Mucosa of rectum (tissue), 2 donors: ENCODE measurements around the gene MS4A18.

ENCODE experiments used
- H3K27ac ChIP-seq, 2 donors: one replicate each; pipeline ENCODE4 v1.7.0; 2013; ENCODE audit warnings: inconsistent platforms in 2 of 2, low read depth in 2 of 2, low read length in 2 of 2
- H3K27me3 ChIP-seq, 2 donors: one replicate each; pipeline ENCODE4 v1.7.0; 2013; ENCODE audit warnings: low read length in 2 of 2; ENCODE audit not compliant: control insufficient read depth in 2 of 2, insufficient read depth in 2 of 2
- H3K36me3 ChIP-seq, 2 donors: one replicate each; pipeline ENCODE4 v1.7.0; 2013; ENCODE audit warnings: low read length in 2 of 2; ENCODE audit not compliant: control insufficient read depth in 2 of 2, insufficient read depth in 2 of 2
- H3K4me1 ChIP-seq, 2 donors: one replicate each; pipeline ENCODE4 v1.7.0; 2013; ENCODE audit warnings: low read length in 2 of 2, mild to moderate bottlenecking in 1 of 2; ENCODE audit not compliant: control insufficient read depth in 2 of 2, insufficient read depth in 2 of 2
- H3K4me3 ChIP-seq, 2 donors: one replicate each; pipeline ENCODE4 v1.7.0; 2013; ENCODE audit warnings: low read length in 2 of 2
- H3K9ac ChIP-seq, 2 donors: one replicate each; pipeline ENCODE4 v1.7.0; 2013; ENCODE audit warnings: low read length in 2 of 2, low read depth in 1 of 2, mild to moderate bottlenecking in 1 of 2
- H3K9me3 ChIP-seq, 2 donors: one replicate each; pipeline ENCODE4 v1.7.0; 2013; ENCODE audit warnings: low read length in 2 of 2; ENCODE audit not compliant: control insufficient read depth in 2 of 2
- donor health status: healthy.
- donor health status: Normal muscosa, but diverticular disease.

Gene MS4A18

DNA sequence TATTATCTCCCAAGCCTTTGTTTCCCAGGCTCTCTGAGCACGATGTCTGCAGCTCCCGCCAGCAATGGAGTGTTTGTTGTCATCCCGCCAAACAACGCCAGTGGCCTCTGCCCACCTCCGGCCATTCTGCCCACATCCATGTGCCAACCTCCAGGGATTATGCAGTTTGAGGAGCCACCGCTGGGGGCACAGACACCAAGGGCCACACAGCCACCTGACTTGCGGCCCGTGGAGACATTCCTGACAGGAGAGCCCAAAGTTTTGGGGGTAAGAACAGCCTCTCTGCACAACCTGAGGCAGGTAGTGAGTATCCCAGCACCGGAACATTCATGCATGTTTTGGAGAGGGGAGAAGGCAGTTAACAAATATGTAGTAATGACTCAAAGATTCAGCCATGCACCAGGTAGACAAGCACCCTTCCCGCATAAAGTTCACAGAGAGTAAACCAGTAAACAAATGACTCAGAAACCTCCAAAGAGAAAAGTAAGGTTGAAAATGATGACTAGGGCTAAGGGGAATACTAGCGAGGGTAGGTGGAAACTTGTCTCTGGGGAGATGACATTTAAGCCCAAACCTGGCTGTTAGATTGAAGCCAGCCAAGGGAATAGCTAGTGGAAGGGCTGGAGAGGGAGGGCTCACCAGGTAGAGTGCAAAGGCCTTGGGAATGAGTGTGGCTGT, 39.3 kb downstream of the MS4A18 start:
- Histone ChIP-seq H3K27ac (no peak overlapping the region), H3K9me3 (no peaks in the 10 kb centered on the region), H3K27me3 (peaks cover 0 to 4% of the 10 kb centered on the region in 2 donors)

DNA sequence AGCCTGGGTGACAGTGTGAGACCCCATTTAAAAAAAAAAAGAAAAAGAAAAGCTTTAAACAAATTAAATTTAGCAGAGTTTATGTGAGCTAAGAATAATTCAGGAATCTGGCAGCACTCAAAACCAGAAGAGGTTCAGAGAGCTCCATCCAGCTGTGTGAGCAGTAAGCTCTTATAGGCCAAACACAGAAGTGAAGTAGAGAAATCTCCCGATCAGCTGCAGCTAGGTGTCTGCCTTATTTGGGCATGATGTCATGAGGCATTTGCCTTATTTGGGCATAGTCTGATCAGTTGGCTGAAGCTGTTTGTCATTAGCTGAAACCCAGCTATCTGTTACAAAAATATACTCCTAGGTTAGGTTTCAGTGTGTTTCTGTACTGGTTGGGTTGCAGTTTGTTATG, 40.4 kb downstream of the MS4A18 start:
- Histone ChIP-seq H3K27me3 (peaks cover 0 to 4% of the 10 kb centered on the region in 2 donors), H3K4me1 (no peaks in the 10 kb centered on the region), H3K4me3 (no peak overlapping the region)

More for the DNA sequence above, 39.3 kb downstream of the MS4A18 start:
- H3K4me1 ChIP-seq, result no peaks in the 10 kb centered on the region
- H3K36me3 ChIP-seq, result no peaks in the 10 kb centered on the region
- no peak overlapping the region for H3K9ac ChIP-seq
- no peak overlapping the region for H3K4me3 ChIP-seq

DNA sequence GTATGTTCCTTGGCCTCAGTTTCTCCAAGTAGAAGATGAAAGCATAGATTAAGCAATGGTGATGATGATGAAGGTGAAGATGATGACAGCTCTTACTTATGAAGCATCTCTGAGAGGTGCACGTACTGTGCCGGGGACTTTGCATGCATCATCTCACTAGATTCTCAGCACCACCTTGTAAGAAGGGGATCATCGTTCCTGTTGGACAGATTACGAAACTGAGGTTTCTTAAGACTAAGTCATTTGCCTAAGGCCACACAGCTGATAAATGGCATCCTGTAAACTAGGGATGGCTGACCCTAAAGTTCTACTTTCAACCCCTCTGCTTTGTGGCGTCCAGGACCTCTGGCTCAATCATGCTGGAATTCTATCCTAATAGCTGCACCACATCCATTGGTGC, 40.8 kb downstream of the MS4A18 start:
- Histone ChIP-seq H3K9ac (no peak overlapping the region), H3K27ac (no peak overlapping the region), H3K4me1 (no peaks in the 10 kb centered on the region), H3K4me3 (no peak overlapping the region), H3K27me3 (peaks cover 0 to 2% of the 10 kb centered on the region in 2 donors), H3K36me3 (no peaks in the 10 kb centered on the region), H3K9me3 (no peaks in the 10 kb centered on the region)

More for the DNA sequence above, 40.4 kb downstream of the MS4A18 start:
- no peaks in the 10 kb centered on the region for H3K9me3 ChIP-seq
- no peak overlapping the region for H3K9ac ChIP-seq
- H3K36me3 ChIP-seq, result no peaks in the 10 kb centered on the region
- H3K27ac ChIP-seq, result no peak overlapping the region

DNA sequence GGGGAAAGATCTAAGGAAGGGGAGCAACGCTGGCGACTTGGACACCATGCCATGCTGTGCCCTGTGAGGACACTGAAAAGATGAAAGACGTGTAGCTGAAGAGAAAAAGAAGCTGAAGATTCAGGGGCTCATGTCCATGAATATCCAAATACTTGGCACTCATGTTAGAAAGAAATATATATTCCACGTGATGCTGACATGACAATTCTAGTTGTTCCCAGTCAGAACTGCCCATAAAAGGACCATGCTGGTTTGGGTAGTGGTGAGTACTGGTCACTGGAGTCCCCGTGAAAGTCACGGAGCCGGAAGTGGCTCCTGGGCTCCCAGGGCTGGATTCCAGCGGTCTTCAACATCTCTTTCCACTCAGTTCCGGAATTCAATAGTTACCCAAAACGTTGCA, 42.0 kb downstream of the MS4A18 start:
- no peak overlapping the region for H3K4me3 ChIP-seq
- H3K4me1 ChIP-seq, result no peaks in the 10 kb centered on the region
- H3K9me3 ChIP-seq, result no peaks in the 10 kb centered on the region
- no peaks in the 10 kb centered on the region for H3K27me3 ChIP-seq
- no peak overlapping the region for H3K9ac ChIP-seq
- no peak overlapping the region for H3K27ac ChIP-seq
- H3K36me3 ChIP-seq, result no peaks in the 10 kb centered on the region

DNA sequence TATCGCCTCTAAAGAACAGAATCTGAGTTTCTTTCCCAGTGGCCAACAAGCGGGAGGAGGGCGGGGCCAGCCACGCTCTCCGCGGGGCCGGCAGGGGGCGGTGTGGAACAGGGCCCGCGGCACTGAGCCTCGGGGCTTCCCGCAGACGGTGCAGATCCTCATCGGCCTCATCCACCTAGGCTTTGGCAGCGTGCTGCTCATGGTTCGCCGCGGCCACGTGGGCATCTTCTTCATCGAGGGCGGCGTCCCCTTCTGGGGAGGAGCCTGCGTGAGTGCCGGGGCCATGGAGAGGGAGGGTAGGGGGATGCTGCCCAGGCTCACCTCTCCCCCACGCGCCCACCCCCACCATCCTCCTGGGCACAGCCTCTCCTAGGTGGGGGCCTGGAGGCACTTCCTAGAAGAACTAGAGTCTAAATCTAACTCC, 42.9 kb downstream of the MS4A18 start:
- no peaks in the 10 kb centered on the region for H3K36me3 ChIP-seq
- H3K27ac ChIP-seq, result no peak overlapping the region
- H3K9ac ChIP-seq, result no peak overlapping the region
- no peaks in the 10 kb centered on the region for H3K9me3 ChIP-seq
- no peaks in the 10 kb centered on the region for H3K27me3 ChIP-seq
- no peak overlapping the region for H3K4me3 ChIP-seq
- H3K4me1 ChIP-seq, result no peaks in the 10 kb centered on the region

DNA sequence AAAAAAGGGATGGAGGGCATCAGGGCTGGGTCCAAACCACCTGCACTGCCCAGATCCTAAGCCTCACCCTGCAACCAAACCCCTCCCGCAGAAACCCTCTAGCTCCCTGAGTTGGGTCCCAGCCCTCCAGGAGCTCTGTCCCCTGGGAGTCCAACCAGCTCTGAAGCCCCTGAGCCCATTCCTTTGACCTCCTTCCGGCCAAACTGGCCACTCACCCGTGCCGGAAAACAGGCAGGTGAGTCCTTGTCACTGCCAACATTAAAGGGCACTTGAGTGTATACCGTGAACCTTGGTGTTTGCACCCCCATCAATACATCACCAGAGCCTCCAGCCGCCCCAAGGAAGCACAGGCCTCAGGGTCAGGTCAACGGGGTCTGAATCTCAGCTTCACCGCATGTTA, 43.7 kb downstream of the MS4A18 start:
- H3K27me3 ChIP-seq, result no peaks in the 10 kb centered on the region
- H3K4me3 ChIP-seq, result no peak overlapping the region
- no peaks in the 10 kb centered on the region for H3K9me3 ChIP-seq

DNA sequence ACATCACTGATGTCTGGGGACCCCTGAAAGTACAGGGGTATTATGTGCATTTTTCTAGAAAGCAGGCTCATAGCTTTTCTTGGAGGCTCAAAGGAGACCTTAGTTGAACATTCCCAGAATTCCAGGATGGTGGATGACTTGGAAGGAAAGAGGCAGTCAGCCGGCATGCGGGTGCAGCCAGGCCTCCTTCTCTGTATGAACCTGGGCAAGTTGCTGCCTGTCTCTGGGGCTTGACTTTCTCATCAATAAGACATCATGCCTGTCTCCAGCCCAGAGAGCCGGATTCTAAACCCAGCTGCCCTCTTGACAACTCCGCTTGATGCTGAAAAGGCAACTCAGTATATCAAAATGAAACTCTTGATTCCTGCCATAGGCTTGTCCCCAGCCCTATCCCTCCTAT, 44.8 kb downstream of the MS4A18 start:
- H3K36me3 ChIP-seq, result no peaks in the 10 kb centered on the region
- no peak overlapping the region for H3K4me3 ChIP-seq
- no peaks in the 10 kb centered on the region for H3K27me3 ChIP-seq
- H3K9ac ChIP-seq, result no peak overlapping the region
- no peak overlapping the region for H3K27ac ChIP-seq
- H3K4me1 ChIP-seq, result no peaks in the 10 kb centered on the region
- no peaks in the 10 kb centered on the region for H3K9me3 ChIP-seq

More for the DNA sequence above, 43.7 kb downstream of the MS4A18 start:
- Histone ChIP-seq H3K27ac (no peak overlapping the region), H3K9ac (no peak overlapping the region), H3K4me1 (no peaks in the 10 kb centered on the region), H3K36me3 (no peaks in the 10 kb centered on the region)

DNA sequence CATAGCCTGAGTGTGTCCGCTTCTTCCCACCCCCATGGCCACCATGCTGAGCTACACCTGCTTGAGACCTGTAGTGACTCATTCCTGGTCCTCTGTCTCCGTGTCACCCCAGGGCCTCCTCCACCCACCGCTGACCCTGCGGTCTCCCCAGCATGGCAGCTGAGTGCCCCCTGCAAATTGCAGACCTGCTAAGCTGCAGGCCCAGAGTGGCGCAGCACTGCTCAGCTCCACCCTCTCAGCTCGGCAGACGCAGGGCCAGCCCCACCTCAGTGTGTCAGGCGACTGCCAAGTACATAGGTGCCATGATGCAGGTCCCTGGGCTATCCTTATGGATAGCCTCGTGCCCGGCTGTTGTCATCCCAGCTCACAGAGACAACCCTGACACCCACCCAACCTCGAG, 45.3 kb downstream of the MS4A18 start:
- no peak overlapping the region for H3K27ac ChIP-seq
- H3K36me3 ChIP-seq, result no peaks in the 10 kb centered on the region
- no peaks in the 10 kb centered on the region for H3K9me3 ChIP-seq
- no peak overlapping the region for H3K9ac ChIP-seq
- H3K4me1 ChIP-seq, result no peaks in the 10 kb centered on the region
- no peak overlapping the region for H3K4me3 ChIP-seq
- H3K27me3 ChIP-seq, result no peaks in the 10 kb centered on the region

DNA sequence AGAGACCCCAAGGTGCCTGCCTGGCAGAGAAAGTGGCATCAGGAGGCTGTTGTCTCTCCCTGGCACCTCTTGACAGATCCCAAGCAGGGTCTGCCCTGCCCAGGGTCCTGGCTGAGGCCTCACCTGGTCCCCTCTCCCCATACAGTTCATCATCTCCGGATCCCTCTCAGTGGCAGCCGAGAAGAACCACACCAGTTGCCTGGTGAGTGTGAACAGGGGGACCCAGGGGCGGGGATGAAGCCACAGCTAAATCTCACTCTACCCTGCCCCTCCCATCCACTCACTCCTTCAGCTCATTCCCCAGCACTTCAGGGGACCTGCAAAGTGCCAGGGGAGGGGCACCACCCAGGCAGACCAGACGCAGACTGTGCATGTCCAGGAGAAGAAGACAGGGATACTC, 46.6 kb downstream of the MS4A18 start:
- H3K36me3 ChIP-seq, result no peaks in the 10 kb centered on the region
- H3K9ac ChIP-seq, result no peak overlapping the region
- no peaks in the 10 kb centered on the region for H3K27me3 ChIP-seq
- H3K27ac ChIP-seq, result no peak overlapping the region
- H3K4me1 ChIP-seq, result no peaks in the 10 kb centered on the region
- H3K9me3 ChIP-seq, result no peaks in the 10 kb centered on the region
- no peak overlapping the region for H3K4me3 ChIP-seq

DNA sequence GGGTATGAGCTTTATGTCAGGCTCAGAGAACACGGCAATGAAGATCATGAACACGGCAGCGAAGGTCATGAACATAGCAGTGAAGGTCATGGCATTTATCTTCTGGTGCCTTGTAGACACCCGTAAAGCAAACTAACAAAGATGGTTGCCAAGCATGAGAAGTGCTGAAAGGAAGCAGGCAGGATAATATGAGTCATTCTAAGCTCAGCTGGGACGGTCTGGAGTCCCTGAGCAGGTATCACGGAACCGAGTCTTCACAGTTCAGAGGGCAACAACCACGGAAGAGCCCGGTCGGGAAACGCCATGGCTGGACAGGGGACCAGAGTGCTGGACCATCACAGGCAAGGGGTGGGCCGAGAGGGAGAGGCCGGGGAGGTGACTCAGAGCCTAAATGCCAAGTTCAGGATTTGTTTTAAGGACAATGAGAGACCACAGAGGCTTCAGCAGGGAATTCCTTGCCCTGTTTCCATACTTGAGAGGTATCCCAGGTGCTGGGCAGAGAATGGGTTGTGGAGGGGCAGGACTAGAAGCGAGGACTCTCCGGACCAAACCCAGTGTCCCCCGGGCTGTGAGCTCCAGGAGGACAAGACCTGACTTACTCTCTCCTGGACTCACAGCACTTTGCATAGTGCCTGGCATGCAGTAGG, 47.5 kb downstream of the MS4A18 start:
- H3K27ac ChIP-seq, result no peak overlapping the region
- no peaks in the 10 kb centered on the region for H3K27me3 ChIP-seq
- no peak overlapping the region for H3K4me3 ChIP-seq

More for the DNA sequence above, 47.5 kb downstream of the MS4A18 start:
- H3K9me3 ChIP-seq, result no peaks in the 10 kb centered on the region
- H3K9ac ChIP-seq, result no peak overlapping the region
- no peaks in the 10 kb centered on the region for H3K36me3 ChIP-seq
- no peaks in the 10 kb centered on the region for H3K4me1 ChIP-seq
